ENCODE data around the gene CACNG4. TPM values are rescaled to one million over a fixed set of nuclear protein-coding genes. Genes with fewer than 3 reads are reported as not detected.

CACNG4 gene
- polyA plus RNA-seq, 1 donor from 2014 or later, result 32.9 TPM

GRCh38 chr17:67082107-67082506, 117.6 kb downstream of the CACNG4 start:
- H3K27me3 ChIP-seq (ENCODE audit: insufficient read depth, low read depth, low read length), result no peaks in the 10 kb centered on the region
- no peaks in the 10 kb centered on the region for H3K9me2 ChIP-seq (ENCODE audit: insufficient read depth, low read length)
- H2AFZ ChIP-seq (ENCODE audit: low read depth, low read length), result no peak overlapping the region
- TF ChIP-seq RAD21 (conservative IDR thresholded peaks at IDR 0.05) (peak; percentile 41), CTCF (IDR thresholded peaks at IDR 0.05; ENCODE audit: poor library complexity, severe bottlenecking) (peak; percentile 33), MXI1 (conservative IDR thresholded peaks at IDR 0.05; ENCODE audit: poor library complexity, severe bottlenecking) (no peak)
- H3F3A ChIP-seq (ENCODE audit: insufficient read depth, low read length, poor library complexity, severe bottlenecking), result no peaks in the 10 kb centered on the region
- H3K9me3 ChIP-seq (ENCODE audit: low read length), result no peaks in the 10 kb centered on the region
- H3K4me3 ChIP-seq (ENCODE audit: low read length), result no peak overlapping the region
- no peak overlapping the region for H3K4me2 ChIP-seq (ENCODE audit: low read length)
- H3K36me3 ChIP-seq (ENCODE audit: insufficient read depth, low read length), result no peaks in the 10 kb centered on the region
- no peak overlapping the region for H3K27ac ChIP-seq (ENCODE audit: low read length)
- no peak overlapping the region for H3K9ac ChIP-seq (ENCODE audit: low read length)
- H4K20me1 ChIP-seq (ENCODE audit: insufficient read depth), result no peaks in the 10 kb centered on the region
- no peaks in the 10 kb centered on the region for H3K79me2 ChIP-seq (replicated peaks; ENCODE audit: insufficient read depth, low read length)

Other genes with a start within 250 kb of the CACNG4 start
- gene CACNG5, start 129.6 kb upstream of the CACNG4 start, polyA plus RNA-seq, result 1.2 TPM in 1 of 2 replicates, not detected in the other
- 0.77 TPM in 1 of 2 replicates, not detected in the other for gene CACNG1, start 79.8 kb downstream of the CACNG4 start, polyA plus RNA-seq

Data from neural cell (in vitro differentiated cells).